Erythroblast (primary cell): ENCODE data around the gene SAP130.

ENCODE experiments used
- GATA1 ChIP-seq: IDR thresholded peaks from 2 replicates; pipeline ENCODE4 v1.6.1; 2011; ENCODE audit warnings: low read depth, mild to moderate bottlenecking, control low read depth, low read length, moderate library complexity
- POLR2A ChIP-seq: IDR thresholded peaks from 2 replicates; pipeline ENCODE4 v1.6.1; 2011; ENCODE audit warnings: mild to moderate bottlenecking, low read length

- TF ChIP-seq POLR2A (no peak), GATA1 (no peak)
Measured at GRCh38 chr2:127953128-127953718, 74.6 kb downstream of the SAP130 start.
